ENCODE results near the gene CERKL. TPM values are rescaled to one million over a fixed set of nuclear protein-coding genes. Genes with fewer than 3 reads are reported as not detected.

Gene CERKL
- total RNA-seq, 6 experiments from 2014 or later, result 0.07 to 0.09 TPM; not detected in 4

- Mint-ChIP-seq H3K27me3 (ENCODE audit: insufficient read depth) (peaks cover 65% of the 10 kb centered on the region), H3K27ac (no peak overlapping the region), H3K36me3 (ENCODE audit: low read depth) (peaks cover 18% of the 10 kb centered on the region), H3K4me3 (peak overlapping the region; percentile 79), H3K9me3 (peaks cover 19% of the 10 kb centered on the region), H3K4me1 (ENCODE audit: low read depth) (peaks cover 38% of the 10 kb centered on the region)
- no peak for DNase-seq
- no peak for TF ChIP-seq CTCF (IDR thresholded peaks at IDR 0.05)
Measured at GRCh38 chr2:181682795-181683517, 26.1 kb upstream of the CERKL start.

GRCh38 chr2:181682026-181682789, 25.3 kb upstream of the CERKL start:
- peak overlapping the region; percentile 79; the same call in 1 of the 2 replicates for H3K4me3 Mint-ChIP-seq
- H3K4me1 Mint-ChIP-seq (ENCODE audit: low read depth), result peaks cover 38% of the 10 kb centered on the region
- TF ChIP-seq CTCF (IDR thresholded peaks at IDR 0.05), result no peak
- no peak overlapping the region for H3K27ac Mint-ChIP-seq
- DNase-seq, result no peak
- peaks cover 67% of the 10 kb centered on the region for H3K27me3 Mint-ChIP-seq (ENCODE audit: insufficient read depth)
- H3K36me3 Mint-ChIP-seq (ENCODE audit: low read depth), result peaks cover 18% of the 10 kb centered on the region
- H3K9me3 Mint-ChIP-seq, result peaks cover 19% of the 10 kb centered on the region

GRCh38 chr2:181680937-181681811, 24.3 kb upstream of the CERKL start:
- Mint-ChIP-seq H3K27ac (no peak overlapping the region), H3K4me3 (peak overlapping the region; percentile 17), H3K36me3 (ENCODE audit: low read depth) (peaks cover 18% of the 10 kb centered on the region), H3K27me3 (ENCODE audit: insufficient read depth) (peaks cover 67% of the 10 kb centered on the region), H3K4me1 (ENCODE audit: low read depth) (peaks cover 38% of the 10 kb centered on the region), H3K9me3 (peaks cover 19% of the 10 kb centered on the region)
- DNase-seq, result no peak
- no peak for TF ChIP-seq CTCF (IDR thresholded peaks at IDR 0.05)

- no peak for DNase-seq
- Mint-ChIP-seq H3K27ac (no peak within 1 kb of the TSS), H3K4me1 (ENCODE audit: low read depth) (peaks cover 38% of the 10 kb centered on the region), H3K4me3 (peak within 1 kb of the TSS; percentile 17), H3K27me3 (ENCODE audit: insufficient read depth) (peaks cover 64% of the 10 kb centered on the region), H3K36me3 (ENCODE audit: low read depth) (peaks cover 18% of the 10 kb centered on the region), H3K9me3 (peaks cover 19% of the 10 kb centered on the region)
- TF ChIP-seq CTCF (IDR thresholded peaks at IDR 0.05), result no peak
Measured at GRCh38 chr2:181680055-181680936, 23.4 kb upstream of the CERKL start, which contains the start of gene NEUROD1. NEUROD1 (minus strand) TSS chr2:181680517; CDS start chr2:181678860, 1,657 bp downstream.
